SK-N-SH (cell line): ENCODE measurements around the gene PTPRD. TPM values are rescaled to one million over a fixed set of nuclear protein-coding genes. Genes with fewer than 3 reads are reported as not detected.

Experiments
- CTCF ChIA-PET: fragments of 300-600, 350-600 bp; formaldehyde crosslinking; extraction: SDS; loops from one replicate; lab custom pipeline; 2021; lab: Yijun Ruan, JAX
- POLR2A ChIA-PET: fragments of 350-600 bp; sonication (Branson Sonifier 250); formaldehyde crosslinking; extraction: SDS; loops from one replicate; lab custom pipeline; 2020; ENCODE audit warnings: antibody characterized with exemption, inconsistent platforms; lab: Yijun Ruan, JAX
- DNase-seq: peaks from one replicate; pipeline ENCODE4 v3.0.0; 2012
- H2AFZ ChIP-seq: fragments of 200-600 bp; sonication (generic); 2 replicates; pipeline ENCODE4 v1.8.1; 2016; ENCODE audit warnings: antibody characterized with exemption, mild to moderate bottlenecking, low read depth
- H3F3A ChIP-seq: fragments of 200-600 bp; sonication (generic); replicated peaks from 2 replicates; pipeline ENCODE3; 2016; ENCODE audit warnings: antibody characterized with exemption, mild to moderate bottlenecking; ENCODE audit not compliant: insufficient read depth
- H3K27ac ChIP-seq, 2 experiments: fragments of 200-500 bp in 1 of 2; fragments of 200-600 bp in 1 of 2; sonication (Bioruptor generic) in 1 of 2; sonication (generic), shearing (Covaris generic) in 1 of 2; 2 replicates each; pipeline versions ENCODE4 v1.5.1 to v1.6.1; 2014 to 2016; ENCODE audit warnings: low read depth in 2 of 2, inconsistent platforms in 1 of 2, low read length in 1 of 2, mild to moderate bottlenecking in 1 of 2, mixed read lengths in 1 of 2
- H3K27me3 ChIP-seq: fragments of 200-600 bp; sonication (generic), shearing (Covaris generic); 2 replicates; pipeline ENCODE4 v1.6.1; 2016; ENCODE audit warnings: mixed run types; ENCODE audit not compliant: insufficient read depth
- H3K36me3 ChIP-seq, 2 experiments: fragments of 200-500 bp in 1 of 2; fragments of 200-600 bp in 1 of 2; sonication (Bioruptor generic) in 1 of 2; sonication (generic) in 1 of 2; replicated peaks in 1 of 2; 2 replicates each; pipeline versions ENCODE3 to v1.5.1; 2014 to 2016; ENCODE audit warnings: low read length in 1 of 2, mild to moderate bottlenecking in 1 of 2; ENCODE audit not compliant: insufficient read depth in 2 of 2, control insufficient read depth in 1 of 2
- H3K4me1 ChIP-seq, 2 experiments: fragments of 200-500 bp in 1 of 2; fragments of 200-600 bp in 1 of 2; sonication (Bioruptor generic) in 1 of 2; sonication (generic), shearing (Covaris generic) in 1 of 2; 2 replicates each; pipeline versions ENCODE4 v1.5.1 to v1.6.1; 2014 to 2016; ENCODE audit warnings: low read depth in 1 of 2, low read length in 1 of 2, mixed run types in 1 of 2; ENCODE audit not compliant: insufficient read depth in 2 of 2, control insufficient read depth in 1 of 2
- H3K4me2 ChIP-seq: fragments of 200-600 bp; sonication (generic), shearing (Covaris generic); 2 replicates; pipeline ENCODE4 v1.6.1; 2017; ENCODE audit warnings: mixed run types
- H3K4me3 ChIP-seq, 2 experiments: fragments of 200-500 bp in 1 of 2; fragments of 200-600 bp in 1 of 2; sonication (Bioruptor generic) in 1 of 2; sonication (generic), shearing (Covaris generic) in 1 of 2; 2 replicates each; pipeline versions ENCODE4 v1.5.1 to v1.8.1; 2014 to 2016; ENCODE audit warnings: low read depth in 2 of 2, inconsistent platforms in 1 of 2, low read length in 1 of 2, mild to moderate bottlenecking in 1 of 2, mixed read lengths in 1 of 2, moderate library complexity in 1 of 2
- H3K79me2 ChIP-seq: fragments of 200-600 bp; sonication (generic); 2 replicates; pipeline ENCODE4 v1.8.1; 2017; ENCODE audit warnings: mild to moderate bottlenecking; ENCODE audit not compliant: insufficient read depth
- H3K9ac ChIP-seq: fragments of 200-600 bp; sonication (generic); 2 replicates; pipeline ENCODE4 v1.6.1; 2017; ENCODE audit warnings: mixed run types
- H3K9me2 ChIP-seq: fragments of 200-600 bp; sonication (generic); 2 replicates; pipeline ENCODE4 v1.6.1; 2017; ENCODE audit warnings: mixed run types
- H3K9me3 ChIP-seq: fragments of 200-600 bp; sonication (generic); 2 replicates; pipeline ENCODE4 v1.6.1; 2017; ENCODE audit warnings: mixed run types, mild to moderate bottlenecking, moderate library complexity
- H4K20me1 ChIP-seq: fragments of 200-600 bp; sonication (generic); 2 replicates; pipeline ENCODE4 v1.6.1; 2017; ENCODE audit warnings: mild to moderate bottlenecking, mixed run types; ENCODE audit not compliant: insufficient read depth
- EP300 ChIP-seq, 2 experiments: IDR thresholded peaks; 2 replicates each; pipeline versions ENCODE4 v1.4.0 to v1.6.1; 2012; ENCODE audit warnings: borderline replicate concordance in 1 of 2, low read depth in 1 of 2, low read length in 1 of 2
- FOSL2 ChIP-seq: IDR thresholded peaks from 2 replicates; pipeline ENCODE4 v1.4.0; 2012; ENCODE audit warnings: low read depth, mild to moderate bottlenecking, moderate library complexity, borderline replicate concordance
- FOXM1 ChIP-seq: IDR thresholded peaks from 2 replicates; pipeline ENCODE4 v1.4.0; 2012; ENCODE audit warnings: low read depth, mild to moderate bottlenecking
- GATA2 ChIP-seq: sonication (generic); formaldehyde crosslinking; IDR thresholded peaks from 2 replicates; pipeline ENCODE4 v1.5.0; 2020; ENCODE audit warnings: mild to moderate bottlenecking, missing genetic modification reagents
- IRF3 ChIP-seq: fragments of 150-350 bp; IDR thresholded peaks from 2 replicates; pipeline ENCODE4 v1.6.1; 2016; ENCODE audit warnings: mild to moderate bottlenecking, low read depth, low read length
- JUND ChIP-seq: IDR thresholded peaks from 2 replicates; pipeline ENCODE4 v1.4.0; 2012
- MEF2A ChIP-seq: IDR thresholded peaks from 2 replicates; pipeline ENCODE4 v1.4.0; 2012; ENCODE audit warnings: low read depth, borderline replicate concordance
- POLR2AphosphoS5 ChIP-seq: IDR thresholded peaks from 2 replicates; pipeline ENCODE4 v1.6.1; 2012; ENCODE audit warnings: low read depth, low read length
- RAD21 ChIP-seq: IDR thresholded peaks from 2 replicates; pipeline ENCODE4 v1.6.1; 2012; ENCODE audit warnings: mild to moderate bottlenecking, low read length
- RCOR1 ChIP-seq: fragments of 150-350 bp; IDR thresholded peaks from 2 replicates; pipeline ENCODE4 v1.6.1; 2017; ENCODE audit warnings: antibody characterized with exemption, low read length
- RFX5 ChIP-seq: IDR thresholded peaks from 2 replicates; pipeline ENCODE4 v1.6.1; 2012; ENCODE audit warnings: mild to moderate bottlenecking, improper control_type of control experiment, low read length
- RXRA ChIP-seq: IDR thresholded peaks from 2 replicates; pipeline ENCODE4 v1.4.0; 2012; ENCODE audit warnings: low read depth, mild to moderate bottlenecking, borderline replicate concordance
- SIN3A ChIP-seq: IDR thresholded peaks from 2 replicates; pipeline ENCODE4 v1.6.1; 2012; ENCODE audit warnings: low read depth, mild to moderate bottlenecking, low read length, moderate library complexity, borderline replicate concordance
- TAF1 ChIP-seq: IDR thresholded peaks from 2 replicates; pipeline ENCODE4 v1.6.1; 2012; ENCODE audit warnings: low read depth, mild to moderate bottlenecking, low read length, moderate library complexity, borderline replicate concordance
- TEAD4 ChIP-seq: IDR thresholded peaks from 2 replicates; pipeline ENCODE4 v1.4.0; 2012; ENCODE audit warnings: mild to moderate bottlenecking, borderline replicate concordance; ENCODE audit not compliant: insufficient read depth
- USF1 ChIP-seq: IDR thresholded peaks from 2 replicates; pipeline ENCODE4 v1.4.0; 2012; ENCODE audit warnings: low read depth, borderline replicate concordance
- YY1 ChIP-seq: IDR thresholded peaks from 2 replicates; pipeline ENCODE4 v1.4.0; 2012; ENCODE audit warnings: low read depth, mild to moderate bottlenecking
- WGBS: methylation state at CpG from one replicate; pipeline ENCODE4 v1.1.6; 2017; ENCODE audit warnings: low lambda C conversion rate; 5-methylcytosine and 5-hydroxymethylcytosine counted together
- polyA plus RNA-seq, 3 experiments: library from polyadenylated mRNA; depleted of rRNA; stranded (reverse); fragments of >200 nt; gene quantifications; 2 replicates each; pipeline ENCODE4 v1.2.3, GENCODE V29; 2012
- TF ChIP-seq, protein P1 (sequence below): fragments of 200-600 bp; sonication (generic); IDR thresholded peaks from 2 replicates; pipeline ENCODE4 v1.6.1; 2017; ENCODE audit warnings: antibody characterized with exemption, mild to moderate bottlenecking, moderate library complexity
- TF ChIP-seq, protein P2 (sequence below): IDR thresholded peaks from 2 replicates; pipeline ENCODE4 v1.6.1; 2012; ENCODE audit warnings: mild to moderate bottlenecking, low read depth, low read length, moderate library complexity

Gene PTPRD
- polyA plus RNA-seq, 1 of the 3 experiments (the other 2 are of a cell fraction), result 0.15 TPM

DNA sequence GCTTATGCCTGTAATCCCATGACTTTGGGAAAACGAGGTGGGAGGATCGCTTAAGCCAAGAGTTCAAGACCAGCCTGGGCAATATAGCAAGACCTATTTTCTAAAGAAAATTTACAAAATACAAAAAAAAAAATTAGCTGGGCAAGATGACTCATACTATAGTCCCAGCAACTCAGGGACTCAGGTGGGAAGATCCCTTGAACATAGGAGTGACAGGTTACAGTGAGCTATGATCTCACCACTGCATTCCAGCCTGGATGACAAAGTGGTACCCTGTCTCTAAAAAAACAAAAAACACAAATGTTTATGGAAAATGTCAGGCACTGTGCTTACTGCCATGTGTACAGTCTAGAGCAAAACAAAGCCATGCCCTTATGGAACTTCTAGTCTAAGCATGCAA, 1989.9 kb downstream of the PTPRD start:
- no peaks in the 10 kb centered on the region for H3K79me2 ChIP-seq
- H3K9ac ChIP-seq, result no peak overlapping the region
- H3F3A ChIP-seq, result no peaks in the 10 kb centered on the region
- no peak overlapping the region for H3K4me2 ChIP-seq
- no peaks in the 10 kb centered on the region for H4K20me1 ChIP-seq
- H2AFZ ChIP-seq, result no peak overlapping the region
- H3K9me2 ChIP-seq, result no peaks in the 10 kb centered on the region
- no peaks in the 10 kb centered on the region for H3K4me1 ChIP-seq
- H3K27ac ChIP-seq, result no peak overlapping the region
- H3K4me3 ChIP-seq, result no peak overlapping the region
- no peak for DNase-seq
- CTCF ChIA-PET, result interaction anchor here (0.6 kb wide), 1 partner anchor 108 kb away, joined by 3 read pairs; no protein-coding TSS in a partner anchor
- no peaks in the 10 kb centered on the region for H3K9me3 ChIP-seq
- WGBS, result 63% methylated on average over 2 of the region's 2 CpGs
- POLR2A ChIA-PET, result no interaction called here
- TF ChIP-seq TAF1 (no peak), JUND (no peak), SIN3A (no peak), TEAD4 (no peak), POLR2AphosphoS5 (no peak), GATA2 (CRISPR knock-in tag) (no peak), USF1 (no peak)
- no peaks in the 10 kb centered on the region for H3K36me3 ChIP-seq
- H3K27me3 ChIP-seq, result no peaks in the 10 kb centered on the region

DNA sequence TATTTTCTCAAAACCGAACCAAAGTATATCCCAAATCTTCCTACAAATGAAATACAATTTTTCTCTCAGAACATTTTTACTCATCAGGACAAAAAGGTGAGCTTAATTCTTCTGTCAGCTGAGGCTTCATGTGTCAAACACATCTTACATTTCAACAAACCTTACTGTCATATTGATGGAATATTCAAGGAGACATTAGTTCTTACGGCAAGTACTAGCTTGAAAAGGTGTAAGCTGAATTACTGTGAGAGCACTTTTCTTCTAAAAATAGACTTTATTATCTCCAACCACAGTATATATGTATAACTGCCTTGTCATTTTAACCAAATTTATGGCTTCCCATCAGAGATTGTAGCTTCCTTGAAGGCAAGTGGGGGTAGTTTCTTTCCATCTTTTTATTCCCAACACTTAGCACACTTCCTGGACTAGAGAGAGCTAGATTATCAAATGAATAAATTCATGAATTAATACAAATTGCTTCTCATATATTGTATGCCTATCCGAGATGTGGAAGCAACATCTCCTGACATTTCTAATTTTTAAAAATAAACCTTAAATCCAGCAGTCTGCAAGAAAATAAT, 1990.5 kb downstream of the PTPRD start:
- CTCF ChIA-PET, result interaction anchor here (0.6 kb wide), 1 partner anchor 108 kb away, joined by 3 read pairs; no protein-coding TSS in a partner anchor
- H2AFZ ChIP-seq, result no peak overlapping the region
- H3K36me3 ChIP-seq, result no peaks in the 10 kb centered on the region
- no peak for TF ChIP-seq TEAD4
- no peak for TF ChIP-seq MEF2A
- no peak for TF ChIP-seq FOXM1
- no peak for TF ChIP-seq RCOR1
- TF ChIP-seq FOSL2, result no peak
- TF ChIP-seq, protein P1, sequence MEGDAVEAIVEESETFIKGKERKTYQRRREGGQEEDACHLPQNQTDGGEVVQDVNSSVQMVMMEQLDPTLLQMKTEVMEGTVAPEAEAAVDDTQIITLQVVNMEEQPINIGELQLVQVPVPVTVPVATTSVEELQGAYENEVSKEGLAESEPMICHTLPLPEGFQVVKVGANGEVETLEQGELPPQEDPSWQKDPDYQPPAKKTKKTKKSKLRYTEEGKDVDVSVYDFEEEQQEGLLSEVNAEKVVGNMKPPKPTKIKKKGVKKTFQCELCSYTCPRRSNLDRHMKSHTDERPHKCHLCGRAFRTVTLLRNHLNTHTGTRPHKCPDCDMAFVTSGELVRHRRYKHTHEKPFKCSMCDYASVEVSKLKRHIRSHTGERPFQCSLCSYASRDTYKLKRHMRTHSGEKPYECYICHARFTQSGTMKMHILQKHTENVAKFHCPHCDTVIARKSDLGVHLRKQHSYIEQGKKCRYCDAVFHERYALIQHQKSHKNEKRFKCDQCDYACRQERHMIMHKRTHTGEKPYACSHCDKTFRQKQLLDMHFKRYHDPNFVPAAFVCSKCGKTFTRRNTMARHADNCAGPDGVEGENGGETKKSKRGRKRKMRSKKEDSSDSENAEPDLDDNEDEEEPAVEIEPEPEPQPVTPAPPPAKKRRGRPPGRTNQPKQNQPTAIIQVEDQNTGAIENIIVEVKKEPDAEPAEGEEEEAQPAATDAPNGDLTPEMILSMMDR, result no peak
- no peak for TF ChIP-seq USF1
- TF ChIP-seq YY1, result no peak
- TF ChIP-seq JUND, result no peak
- no peak for TF ChIP-seq GATA2 (CRISPR knock-in tag)
- TF ChIP-seq EP300 (IDR thresholded peaks at IDR 0.05; ENCODE audit: borderline replicate concordance in 1 of 2, low read depth in 1 of 2, low read length in 1 of 2), result no peak
- TF ChIP-seq, protein P2, sequence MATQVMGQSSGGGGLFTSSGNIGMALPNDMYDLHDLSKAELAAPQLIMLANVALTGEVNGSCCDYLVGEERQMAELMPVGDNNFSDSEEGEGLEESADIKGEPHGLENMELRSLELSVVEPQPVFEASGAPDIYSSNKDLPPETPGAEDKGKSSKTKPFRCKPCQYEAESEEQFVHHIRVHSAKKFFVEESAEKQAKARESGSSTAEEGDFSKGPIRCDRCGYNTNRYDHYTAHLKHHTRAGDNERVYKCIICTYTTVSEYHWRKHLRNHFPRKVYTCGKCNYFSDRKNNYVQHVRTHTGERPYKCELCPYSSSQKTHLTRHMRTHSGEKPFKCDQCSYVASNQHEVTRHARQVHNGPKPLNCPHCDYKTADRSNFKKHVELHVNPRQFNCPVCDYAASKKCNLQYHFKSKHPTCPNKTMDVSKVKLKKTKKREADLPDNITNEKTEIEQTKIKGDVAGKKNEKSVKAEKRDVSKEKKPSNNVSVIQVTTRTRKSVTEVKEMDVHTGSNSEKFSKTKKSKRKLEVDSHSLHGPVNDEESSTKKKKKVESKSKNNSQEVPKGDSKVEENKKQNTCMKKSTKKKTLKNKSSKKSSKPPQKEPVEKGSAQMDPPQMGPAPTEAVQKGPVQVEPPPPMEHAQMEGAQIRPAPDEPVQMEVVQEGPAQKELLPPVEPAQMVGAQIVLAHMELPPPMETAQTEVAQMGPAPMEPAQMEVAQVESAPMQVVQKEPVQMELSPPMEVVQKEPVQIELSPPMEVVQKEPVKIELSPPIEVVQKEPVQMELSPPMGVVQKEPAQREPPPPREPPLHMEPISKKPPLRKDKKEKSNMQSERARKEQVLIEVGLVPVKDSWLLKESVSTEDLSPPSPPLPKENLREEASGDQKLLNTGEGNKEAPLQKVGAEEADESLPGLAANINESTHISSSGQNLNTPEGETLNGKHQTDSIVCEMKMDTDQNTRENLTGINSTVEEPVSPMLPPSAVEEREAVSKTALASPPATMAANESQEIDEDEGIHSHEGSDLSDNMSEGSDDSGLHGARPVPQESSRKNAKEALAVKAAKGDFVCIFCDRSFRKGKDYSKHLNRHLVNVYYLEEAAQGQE, result no peak
- no peak for TF ChIP-seq POLR2AphosphoS5
- TF ChIP-seq RAD21, result no peak
- TF ChIP-seq IRF3, result no peak
- TF ChIP-seq RXRA, result no peak
- TF ChIP-seq RFX5, result no peak
- no peaks in the 10 kb centered on the region for H3K79me2 ChIP-seq
- H3K4me2 ChIP-seq, result no peak overlapping the region
- H3K4me1 ChIP-seq, result no peaks in the 10 kb centered on the region
- H3K9me3 ChIP-seq, result no peaks in the 10 kb centered on the region
- no peaks in the 10 kb centered on the region for H3F3A ChIP-seq
- H3K9me2 ChIP-seq, result no peaks in the 10 kb centered on the region
- no peaks in the 10 kb centered on the region for H4K20me1 ChIP-seq
- no peak overlapping the region for H3K27ac ChIP-seq
- H3K4me3 ChIP-seq, result no peak overlapping the region
- H3K27me3 ChIP-seq, result no peaks in the 10 kb centered on the region
- 58% methylated on average over 3 of the region's 3 CpGs for whole genome bisulfite sequencing
- POLR2A ChIA-PET, result no interaction called here
- DNase-seq, result no peak
- H3K9ac ChIP-seq, result no peak overlapping the region
